ENCODE results near the gene SAC3D1.
A peak's percentile ranks its signal among the peaks of the same experiment; 100 is the strongest.
"Not testable (repeated sequence)": the region's sequence is repeated elsewhere in the genome, so short reads cannot be mapped to it uniquely, and the experiment has no call there.

SAC3D1 gene

DNA sequence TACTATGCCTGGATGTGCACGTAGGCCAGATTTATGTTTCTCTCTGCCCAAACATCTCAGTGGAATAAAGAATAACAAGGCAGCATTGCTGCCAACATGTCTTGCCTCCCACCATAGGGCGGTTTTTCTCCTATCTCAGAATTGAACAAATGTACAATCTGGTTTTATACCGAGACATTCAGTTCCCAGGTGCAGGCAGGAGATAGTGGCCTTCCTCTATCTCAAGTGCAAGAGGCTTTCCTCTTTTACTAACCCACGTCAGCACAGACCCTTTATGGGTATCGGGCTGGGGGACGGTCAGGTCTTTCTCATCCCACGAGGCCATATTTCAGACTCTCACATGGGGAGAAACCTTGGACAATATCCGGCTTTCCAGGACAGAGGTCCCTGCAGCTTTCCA lies 17.5 kb upstream of the SAC3D1 start:
- FAIRE-seq, result not testable (repeated sequence)

DNA sequence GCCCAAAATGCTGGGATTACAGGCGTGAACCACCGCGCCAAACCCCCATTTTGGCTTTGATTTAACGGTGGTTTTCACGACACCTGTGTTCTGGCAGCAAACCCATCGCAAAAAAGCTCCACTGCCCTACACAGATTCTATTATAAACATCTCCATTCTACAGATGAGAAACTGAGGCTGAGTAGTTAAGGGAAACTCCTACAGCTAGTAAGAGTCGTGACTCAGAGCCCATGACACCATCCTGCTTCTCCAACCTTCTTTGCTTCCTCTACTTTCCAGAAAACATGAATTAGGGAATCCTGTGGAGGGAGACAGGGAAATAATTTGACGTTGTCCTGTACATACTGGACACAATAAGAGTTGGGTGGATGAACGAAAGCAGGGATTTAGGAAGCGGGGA lies 14.2 kb upstream of the SAC3D1 start:
- FAIRE-seq, result no peak

More for the DNA sequence above, 17.5 kb upstream of the SAC3D1 start:
- not testable (repeated sequence) for DNase-seq (ENCODE audit: low spot score)

DNA sequence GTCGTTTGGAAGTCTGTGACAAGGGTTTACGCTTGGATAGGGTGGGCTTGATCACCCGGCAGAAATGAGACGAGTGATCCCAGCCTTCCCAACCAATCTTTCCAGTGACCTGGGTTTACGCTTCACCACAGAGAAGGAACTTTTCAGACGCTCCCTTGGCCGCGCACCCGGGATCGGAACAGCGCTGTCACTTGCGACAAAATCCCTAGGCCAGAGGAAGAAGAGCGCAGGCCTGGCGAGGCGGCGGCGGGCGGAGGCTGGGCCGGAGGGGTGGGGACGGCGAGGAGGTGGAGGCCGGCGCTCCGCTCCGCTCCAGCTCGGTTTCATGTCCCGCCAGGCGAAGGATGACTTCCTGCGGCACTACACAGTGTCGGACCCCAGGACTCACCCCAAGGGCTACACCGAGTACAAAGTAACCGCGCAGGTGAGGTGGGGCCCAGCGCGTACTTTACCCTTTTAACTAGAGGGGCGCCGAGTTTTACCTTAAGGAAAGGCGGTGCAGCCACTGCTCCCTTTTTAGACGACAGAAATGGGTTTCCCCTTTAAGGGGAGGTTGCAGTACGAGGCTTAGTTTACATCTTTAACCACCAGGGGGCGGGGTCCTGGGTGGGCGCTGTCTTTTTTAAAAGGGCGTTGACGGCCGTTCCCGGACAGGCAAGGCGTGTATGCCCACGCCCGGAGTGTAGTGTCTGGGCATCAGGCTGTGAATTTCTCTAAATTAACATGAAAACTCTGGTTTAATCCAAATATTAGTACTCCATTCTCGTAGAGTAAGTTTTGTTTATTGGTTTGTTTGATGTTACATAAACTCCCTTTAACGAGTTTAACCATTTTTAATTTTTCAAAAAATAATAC lies 13.6 kb upstream of the SAC3D1 start, which contains the start of gene SNX15:
TSS of gene SNX15 (plus strand) at position 227 of the 855 bp plus-strand sequence. CDS start at position 326, 99 bp downstream.
- DNase-seq (ENCODE audit: low spot score) (peak; percentile 88), FAIRE-seq (no peak)

More for the DNA sequence above, 14.2 kb upstream of the SAC3D1 start:
- peak; percentile 54 for DNase-seq (ENCODE audit: low spot score)

- FAIRE-seq, result no peak
- no peak for DNase-seq (ENCODE audit: low spot score)
Observed at GRCh38 chr11:65032216-65032615, 8.8 kb upstream of the SAC3D1 start.

DNA sequence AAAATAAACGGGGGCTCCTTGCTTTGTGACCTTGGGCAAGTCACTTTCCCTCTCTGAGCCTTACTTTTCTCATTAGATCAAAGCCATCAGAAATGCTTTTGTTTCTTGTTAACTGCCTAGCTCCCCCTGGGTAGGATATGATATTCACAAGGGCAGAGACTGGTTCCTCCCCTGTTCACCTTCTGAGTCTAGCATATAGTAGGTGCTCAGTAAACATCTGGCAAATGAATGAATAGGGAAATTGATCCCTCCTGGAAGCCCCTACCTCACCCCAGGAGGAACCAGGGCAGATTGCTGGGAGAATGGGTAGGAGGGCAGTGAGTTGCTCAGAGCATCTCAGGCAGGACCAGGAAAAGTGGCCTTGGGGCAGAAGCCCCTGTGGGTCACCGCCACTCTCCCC lies 6.6 kb upstream of the SAC3D1 start:
- no peak for FAIRE-seq

DNA sequence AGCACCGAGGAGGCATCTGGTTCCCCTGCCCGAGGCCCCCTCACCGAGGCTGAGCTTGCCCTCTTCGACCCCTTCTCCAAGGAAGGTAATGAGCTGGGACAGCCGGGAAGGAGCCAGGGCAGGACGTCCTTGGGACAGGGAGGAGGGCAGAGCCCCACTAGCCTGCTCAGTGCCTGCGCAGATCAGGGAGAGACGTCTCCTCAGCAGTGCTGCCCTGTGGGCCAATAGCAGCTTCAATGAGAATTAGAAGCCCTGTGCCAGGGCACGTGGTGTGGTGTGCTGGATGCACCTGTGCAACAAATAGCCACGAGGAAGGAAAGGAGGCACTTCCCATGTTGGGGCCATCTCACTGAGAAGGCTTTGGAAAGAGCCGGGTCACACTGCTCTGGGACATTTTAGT lies 5.4 kb upstream of the SAC3D1 start:
- DNase-seq (ENCODE audit: low spot score) (no peak), FAIRE-seq (no peak)

More for the DNA sequence above, 6.6 kb upstream of the SAC3D1 start:
- DNase-seq (ENCODE audit: low spot score), result no peak

- no peak for DNase-seq (ENCODE audit: low spot score)
- FAIRE-seq, result no peak
Observed at GRCh38 chr11:65036931-65037330, 4.1 kb upstream of the SAC3D1 start.

GRCh38 chr11:65040520-65040846 lies 527 bp upstream of the SAC3D1 start:
- DNase-seq (ENCODE audit: low spot score) (no peak), FAIRE-seq (no peak)

DNA sequence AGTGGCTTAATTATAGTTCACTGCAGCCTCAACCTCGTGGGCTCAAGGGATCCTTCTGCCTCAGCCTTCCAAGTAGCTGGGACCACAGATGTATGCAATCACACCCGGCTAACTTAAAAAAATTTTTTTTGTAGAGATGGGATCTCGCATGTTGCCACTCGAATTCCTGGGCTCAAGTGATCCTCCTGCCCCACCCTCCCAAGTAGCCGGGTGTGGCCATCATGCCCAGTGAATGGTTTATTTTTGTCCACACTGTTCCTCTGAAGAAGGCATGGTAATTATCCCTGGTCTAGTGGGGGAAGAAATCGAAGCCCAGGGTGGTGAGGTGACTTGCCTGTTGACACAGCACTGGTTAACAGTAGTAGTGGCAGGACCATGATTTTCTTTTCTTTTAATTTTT lies 1.9 kb downstream of the SAC3D1 start:
- FAIRE-seq (no peak), DNase-seq (ENCODE audit: low spot score) (no peak)

GRCh38 chr11:65043881-65044501 lies 3.0 kb downstream of the SAC3D1 start:
- DNase-seq (ENCODE audit: low spot score) (no peak), FAIRE-seq (no peak)

DNA sequence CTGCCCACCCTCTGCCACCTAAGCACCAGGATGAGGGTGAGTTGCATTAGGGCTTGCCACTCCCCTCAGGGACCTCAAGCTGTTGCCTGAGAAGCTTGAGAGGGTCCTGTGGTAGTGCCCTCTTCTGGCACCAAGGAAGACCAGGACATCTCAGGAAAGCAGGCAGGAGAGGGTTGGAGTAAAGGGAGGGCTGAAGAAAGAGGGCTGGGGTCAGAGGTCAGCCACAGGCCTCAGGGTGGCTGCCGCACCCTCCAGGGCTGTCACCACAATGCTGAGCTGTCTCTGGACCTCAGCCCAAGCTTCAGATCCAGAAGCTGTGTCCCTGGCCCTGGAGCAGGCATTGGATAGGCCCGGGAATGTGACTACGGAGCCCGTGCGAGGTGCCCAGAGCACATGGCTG lies 4.1 kb downstream of the SAC3D1 start:
- no peak for DNase-seq (ENCODE audit: low spot score)
- FAIRE-seq, result no peak

- DNase-seq (ENCODE audit: low spot score) (no peak), FAIRE-seq (no peak)
Observed at GRCh38 chr11:65045728-65046127, 4.7 kb downstream of the SAC3D1 start.

DNA sequence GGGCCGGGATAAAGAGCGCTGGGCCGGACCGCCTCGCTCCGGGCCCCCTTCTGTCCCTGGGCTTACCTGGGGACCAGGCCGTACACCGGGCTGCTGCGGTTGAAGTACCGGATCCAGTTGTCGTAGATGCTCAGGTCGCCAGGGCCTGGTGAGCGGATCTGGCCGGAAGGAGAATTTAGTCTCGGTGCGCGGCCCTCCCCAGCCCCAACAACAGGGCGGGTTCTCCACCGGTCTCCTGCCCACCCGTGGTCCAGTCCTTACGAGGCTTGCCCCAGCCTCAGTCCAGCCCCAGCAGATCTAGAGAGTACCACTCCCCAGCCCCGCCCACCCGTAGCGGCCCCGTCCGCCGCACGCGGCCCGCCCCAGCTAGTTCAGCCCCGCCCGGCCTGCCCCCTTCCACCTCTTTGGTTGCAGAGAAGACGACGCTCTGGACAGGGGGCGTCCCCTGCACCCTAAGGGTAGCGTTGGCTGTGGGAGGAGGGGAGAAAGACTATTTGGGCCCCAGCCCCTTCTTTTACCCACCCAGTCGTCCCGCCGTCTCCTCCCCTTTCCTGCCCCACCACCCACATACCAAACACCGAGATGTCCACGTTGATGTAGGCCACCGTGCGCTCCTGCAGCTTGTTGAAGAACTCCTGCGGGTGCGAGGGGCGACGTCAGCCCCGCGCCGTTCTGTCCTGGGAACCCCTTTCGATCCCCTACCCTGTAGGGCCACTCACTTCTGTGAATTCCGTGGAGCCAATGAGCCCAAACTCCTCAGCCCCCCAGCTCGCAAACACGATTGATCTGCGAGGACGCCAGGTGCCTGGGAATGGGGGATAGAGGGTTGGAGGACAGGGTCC lies 6.8 kb downstream of the SAC3D1 start:
- DNase-seq (ENCODE audit: low spot score), result no peak
- no peak for FAIRE-seq

GRCh38 chr11:65051398-65051858 lies 10.4 kb downstream of the SAC3D1 start:
- no peak for DNase-seq (ENCODE audit: low spot score)
- no peak for FAIRE-seq

- no peak for FAIRE-seq
Observed at GRCh38 chr11:65053827-65054508, 13.0 kb downstream of the SAC3D1 start.

GRCh38 chr11:65055538-65055937 lies 14.5 kb downstream of the SAC3D1 start:
- no peak for FAIRE-seq
- no peak for DNase-seq (ENCODE audit: low spot score)

More at GRCh38 chr11:65053827-65054508, 13.0 kb downstream of the SAC3D1 start:
- DNase-seq (ENCODE audit: low spot score), result no peak

DNA sequence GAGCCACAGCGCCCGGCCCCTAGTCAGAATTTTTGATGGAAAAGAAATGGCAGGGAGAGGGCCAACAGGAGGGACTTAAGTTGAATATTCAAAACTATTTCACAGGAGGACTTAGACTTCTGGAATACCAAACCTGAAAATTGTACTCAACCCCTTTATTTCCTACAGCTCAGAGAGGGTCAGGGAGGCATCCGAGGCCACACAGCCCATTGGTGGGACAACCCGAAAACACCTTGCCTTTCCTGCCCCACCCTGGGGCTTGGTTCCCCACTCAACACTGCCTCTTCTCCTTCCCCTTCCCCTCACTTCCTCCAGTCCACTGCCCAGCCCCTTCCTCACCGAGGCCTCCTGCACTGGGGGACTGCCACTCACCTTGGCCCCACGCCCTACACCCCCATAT lies 16.0 kb downstream of the SAC3D1 start:
- FAIRE-seq, result no peak

DNA sequence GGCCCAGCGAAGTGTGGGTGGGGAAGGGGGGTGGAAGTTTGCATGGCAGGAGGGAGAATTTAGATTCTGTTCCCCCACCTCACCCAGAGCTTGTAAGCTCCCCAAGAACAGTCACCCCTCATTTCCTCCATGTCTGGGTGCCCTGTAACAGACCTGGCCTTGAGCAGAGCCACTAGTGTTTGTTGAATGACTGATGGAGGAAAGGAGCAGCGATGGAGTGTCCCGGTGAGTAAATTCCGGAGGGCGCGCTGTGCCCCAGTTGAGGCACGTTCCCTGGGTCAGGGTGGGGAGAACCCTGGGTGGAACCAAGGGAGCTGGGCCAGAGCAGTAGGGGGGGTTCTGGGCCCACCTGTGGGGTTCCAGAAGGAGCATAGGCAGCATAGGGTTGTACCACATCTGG lies 16.5 kb downstream of the SAC3D1 start:
- DNase-seq (ENCODE audit: low spot score) (no peak), FAIRE-seq (no peak)

More for the DNA sequence above, 16.0 kb downstream of the SAC3D1 start:
- DNase-seq (ENCODE audit: low spot score), result no peak

DNA sequence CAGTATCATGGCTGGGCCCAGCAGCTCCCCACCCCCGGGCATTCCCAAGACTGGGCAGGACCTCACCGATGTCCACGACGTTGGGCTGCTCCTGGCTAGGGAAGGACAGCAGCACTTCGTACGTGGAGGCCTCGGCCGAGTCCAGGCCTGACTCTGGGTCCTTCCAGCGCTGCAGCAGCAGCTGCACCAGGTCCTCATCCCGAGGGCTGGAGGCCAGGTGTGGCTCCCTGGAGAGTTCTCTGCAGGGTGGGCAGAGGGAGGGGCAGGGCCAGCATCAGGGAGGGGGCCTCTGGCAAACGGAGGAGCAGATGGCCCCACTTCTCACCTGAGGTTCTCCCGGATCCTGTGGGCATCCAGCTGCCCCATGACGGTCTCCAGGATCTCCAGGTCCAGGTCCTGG lies 17.0 kb downstream of the SAC3D1 start:
- no peak for DNase-seq (ENCODE audit: low spot score)
- FAIRE-seq, result no peak

GRCh38 chr11:65058419-65059054 lies 17.5 kb downstream of the SAC3D1 start, which contains the start of gene NAALADL1:
Gene NAALADL1 (minus strand): TSS chr11:65058553. CDS start chr11:65058521, 32 bp downstream.
- no peak for DNase-seq (ENCODE audit: low spot score)
- no peak for FAIRE-seq

All from RCC 7860 (cell line).